Testis (tissue), 3 donors: ENCODE data around the gene ZDHHC19. TPM values are rescaled to one million over a fixed set of nuclear protein-coding genes. Genes with fewer than 3 reads are reported as not detected.

ENCODE experiments used
- DNase-seq: peaks from one replicate; pipeline ENCODE4 v3.0.0-alpha.2; 2019
- H3K27ac ChIP-seq, 2 donors: fragments of 200-600 bp; sonication (generic); one replicate each; pipeline ENCODE4 v1.5.1; 2019
- H3K27me3 ChIP-seq: fragments of 200-600 bp; sonication (generic); one replicate; pipeline ENCODE4 v1.5.1; 2019
- H3K36me3 ChIP-seq: fragments of 200-600 bp; sonication (generic); one replicate; pipeline ENCODE4 v1.5.1; 2017; ENCODE audit warnings: low read depth; ENCODE audit errors: missing control alignments
- H3K4me1 ChIP-seq: fragments of 200-600 bp; sonication (generic); one replicate; pipeline ENCODE4 v1.5.1; 2019
- H3K4me3 ChIP-seq, 2 donors: fragments of 200-600 bp; sonication (generic); one replicate each; pipeline ENCODE4 v1.5.1; 2017 to 2019
- H3K9me3 ChIP-seq: fragments of 200-600 bp; sonication (generic); one replicate; pipeline ENCODE4 v1.5.1; 2017
- POLR2A ChIP-seq: fragments of 450-650 bp; IDR thresholded peaks from one replicate; pipeline ENCODE4 v1.6.1; 2017; ENCODE audit warnings: antibody characterized with exemption, mild to moderate bottlenecking, moderate library complexity
- WGBS, 2 donors: methylation state at CpG; one replicate each; pipeline ENCODE4 v1.1.5; 2018; 5-methylcytosine and 5-hydroxymethylcytosine counted together
- intact Hi-C: fragments of 100-400 bp; cut with DNase I; formaldehyde crosslinking; loops from one replicate; pipeline ENCODE4 v1.15.1; 2023; ENCODE audit warnings: low total_unique reads
- polyA plus RNA-seq: library from polyadenylated mRNA; stranded (reverse); fragments of 350-450 nt; fragmentation: Illumina TruSeq; extraction: RNeasy Lipid Tissue Mini Kit (QIAGEN cat#74804); gene quantifications from one replicate; pipeline ENCODE4 v1.2.3, GENCODE V29; 2014; ENCODE audit warnings: low read depth, low replicate concordance; ENCODE audit not compliant: insufficient read depth
- total RNA-seq, 2 donors: library from RNA; depleted of rRNA; stranded (reverse); fragments of >200 nt; gene quantifications; one replicate each; pipeline ENCODE4 v1.2.3, GENCODE V29; 2016
- TF ChIP-seq, protein P1 (sequence below), 3 experiments: fragments of 450-650 bp in 2 of 3; fragments of 200-600 bp in 1 of 3; sonication (generic) in 1 of 3; IDR thresholded peaks; one replicate each; pipeline ENCODE4 v1.5.1; 2016 to 2019; ENCODE audit warnings: antibody characterized with exemption in 3 of 3, mild to moderate bottlenecking in 2 of 3, moderate library complexity in 1 of 3

The ZDHHC19 gene
- total and polyA plus RNA-seq, 3 donors from 2014 or later, result 12.7 to 112 (median 55.0) TPM

DNA sequence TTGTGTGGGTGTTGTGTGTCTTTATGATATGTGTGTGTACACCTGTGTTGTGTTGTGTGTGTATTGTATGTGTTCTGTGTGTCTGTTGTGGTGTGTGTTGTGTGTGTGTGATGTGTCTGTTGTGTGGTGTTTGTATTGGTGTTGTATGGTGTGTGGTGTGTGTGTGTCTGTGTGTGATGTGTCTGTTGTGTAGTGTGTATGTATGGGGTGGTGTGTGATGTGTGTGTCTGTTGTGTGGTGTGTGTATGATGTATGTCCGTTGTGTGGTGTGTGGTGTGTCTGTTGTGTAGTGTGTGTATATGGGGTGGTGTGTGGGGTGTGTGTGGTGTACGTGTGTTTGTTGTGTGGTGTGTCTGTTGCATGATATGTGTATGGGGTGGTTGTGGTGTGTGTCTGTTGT, 46.6 kb downstream of the ZDHHC19 start:
- DNase-seq, result no peak
- H3K36me3 ChIP-seq, result no peaks in the 10 kb centered on the region
- no peaks in the 10 kb centered on the region for H3K9me3 ChIP-seq
- WGBS, 2 donors, result 85 to 94% methylated on average over 2 of the region's 2 CpGs
- no peak overlapping the region for H3K4me3 ChIP-seq
- no peak overlapping the region for H3K27ac ChIP-seq
- H3K27me3 ChIP-seq, result no peaks in the 10 kb centered on the region
- TF ChIP-seq POLR2A, result no peak
- TF ChIP-seq, protein P1, sequence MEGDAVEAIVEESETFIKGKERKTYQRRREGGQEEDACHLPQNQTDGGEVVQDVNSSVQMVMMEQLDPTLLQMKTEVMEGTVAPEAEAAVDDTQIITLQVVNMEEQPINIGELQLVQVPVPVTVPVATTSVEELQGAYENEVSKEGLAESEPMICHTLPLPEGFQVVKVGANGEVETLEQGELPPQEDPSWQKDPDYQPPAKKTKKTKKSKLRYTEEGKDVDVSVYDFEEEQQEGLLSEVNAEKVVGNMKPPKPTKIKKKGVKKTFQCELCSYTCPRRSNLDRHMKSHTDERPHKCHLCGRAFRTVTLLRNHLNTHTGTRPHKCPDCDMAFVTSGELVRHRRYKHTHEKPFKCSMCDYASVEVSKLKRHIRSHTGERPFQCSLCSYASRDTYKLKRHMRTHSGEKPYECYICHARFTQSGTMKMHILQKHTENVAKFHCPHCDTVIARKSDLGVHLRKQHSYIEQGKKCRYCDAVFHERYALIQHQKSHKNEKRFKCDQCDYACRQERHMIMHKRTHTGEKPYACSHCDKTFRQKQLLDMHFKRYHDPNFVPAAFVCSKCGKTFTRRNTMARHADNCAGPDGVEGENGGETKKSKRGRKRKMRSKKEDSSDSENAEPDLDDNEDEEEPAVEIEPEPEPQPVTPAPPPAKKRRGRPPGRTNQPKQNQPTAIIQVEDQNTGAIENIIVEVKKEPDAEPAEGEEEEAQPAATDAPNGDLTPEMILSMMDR (IDR thresholded peaks at IDR 0.05), result no peak
- intact Hi-C loops, result no loop called here
- peaks cover 6% of the 10 kb centered on the region for H3K4me1 ChIP-seq

DNA sequence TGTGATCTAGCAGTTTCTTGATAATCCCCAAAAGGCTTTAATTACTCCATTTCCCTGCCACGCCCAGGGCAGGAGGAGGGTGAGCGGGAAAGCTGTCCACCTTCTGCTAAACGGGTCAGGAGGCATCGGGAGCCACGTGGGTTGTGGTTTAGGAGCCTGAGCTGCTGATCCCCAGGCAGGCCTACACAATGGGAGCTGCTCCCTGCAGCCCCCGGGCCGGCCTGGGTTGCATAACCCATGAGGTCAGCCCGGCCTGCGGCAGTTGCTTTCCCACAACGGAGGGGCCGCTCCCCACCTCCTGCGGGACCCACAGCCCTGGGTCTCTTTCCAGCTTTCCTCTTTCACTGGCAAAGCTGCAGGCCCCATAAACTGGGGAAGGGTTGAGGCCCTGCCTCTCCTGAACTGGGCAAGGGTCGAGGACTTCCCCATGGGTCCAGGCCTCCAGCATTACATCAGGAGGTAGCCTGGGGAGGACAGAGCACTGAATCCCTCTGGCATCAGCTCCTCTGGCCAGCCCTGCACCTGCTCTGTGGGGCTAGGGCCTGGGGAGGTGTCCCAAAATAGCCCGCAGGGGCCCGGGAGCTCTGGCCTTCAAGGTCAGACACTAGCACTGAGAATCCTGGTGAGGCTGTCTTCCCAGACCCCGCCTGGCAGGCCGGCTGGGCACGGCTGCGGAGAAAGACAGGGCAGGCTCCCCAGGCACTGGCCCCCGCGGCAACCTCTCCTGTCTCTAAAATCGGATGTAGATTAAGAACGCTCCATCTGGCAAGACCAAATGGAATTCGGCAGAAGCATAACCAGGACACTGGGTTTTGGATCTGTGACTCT, 47.3 kb downstream of the ZDHHC19 start:
- WGBS, 2 donors, result 46 to 51% methylated on average over 12 to 24 of the region's 24 CpGs
- no peaks in the 10 kb centered on the region for H3K36me3 ChIP-seq
- no peak overlapping the region for H3K27ac ChIP-seq
- H3K4me1 ChIP-seq, result peaks cover 6% of the 10 kb centered on the region
- TF ChIP-seq POLR2A, result no peak
- TF ChIP-seq, protein P1 (IDR thresholded peaks at IDR 0.05), result no peak
- H3K27me3 ChIP-seq, result no peaks in the 10 kb centered on the region
- H3K9me3 ChIP-seq, result no peaks in the 10 kb centered on the region
- no peak overlapping the region for H3K4me3 ChIP-seq
- intact Hi-C loops, result no loop called here
- no peak for DNase-seq

DNA sequence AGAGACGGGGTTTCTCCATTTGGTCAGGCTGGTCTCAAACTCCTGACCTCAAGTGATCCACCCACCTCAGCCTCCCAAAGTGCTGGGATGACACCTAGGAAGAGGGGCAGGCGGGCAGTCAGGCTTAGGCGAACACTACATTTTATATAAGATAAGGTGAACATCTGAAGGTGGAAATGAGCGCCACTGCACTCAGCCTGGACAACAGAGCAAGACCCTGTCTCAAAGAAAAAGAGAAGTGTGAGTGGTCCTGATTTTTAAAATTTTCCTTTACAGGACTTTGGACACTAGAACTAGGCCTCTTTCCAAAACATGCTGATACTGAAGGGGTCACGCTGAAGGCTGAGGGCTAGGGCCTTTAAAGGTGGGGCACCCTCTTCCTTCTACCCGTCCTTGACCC, 48.0 kb downstream of the ZDHHC19 start:
- intact Hi-C loops, result no loop called here
- Histone ChIP-seq H3K27ac (no peak overlapping the region), H3K27me3 (no peaks in the 10 kb centered on the region), H3K9me3 (no peaks in the 10 kb centered on the region), H3K4me3 (no peak overlapping the region), H3K36me3 (no peaks in the 10 kb centered on the region), H3K4me1 (peaks cover 6% of the 10 kb centered on the region)
- WGBS, 2 donors, result 91 to 94% methylated on average over 6 of the region's 6 CpGs
- DNase-seq, result no peak
- TF ChIP-seq, protein P1 (IDR thresholded peaks at IDR 0.05), result no peak
- no peak for TF ChIP-seq POLR2A

DNA sequence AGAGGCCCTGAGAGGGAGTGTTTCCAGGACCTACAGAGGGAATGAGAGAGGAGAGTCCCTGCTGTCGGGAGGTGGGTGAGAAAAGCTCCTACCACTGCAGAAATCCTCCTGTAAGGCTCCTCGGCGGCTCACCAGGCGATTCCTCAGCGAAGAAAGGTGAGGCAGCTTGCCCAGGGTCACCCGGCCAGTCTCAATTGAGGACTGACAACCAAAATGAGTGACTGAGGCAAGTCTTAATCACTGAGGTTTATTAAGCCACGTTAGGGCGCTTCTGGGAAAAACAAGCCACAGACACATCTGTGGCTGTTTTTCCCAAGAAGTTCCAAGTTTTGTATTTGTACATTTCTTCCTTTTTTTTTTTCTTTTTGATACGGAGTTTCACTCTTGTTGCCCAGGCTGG, 48.5 kb downstream of the ZDHHC19 start:
- Histone ChIP-seq H3K27me3 (no peaks in the 10 kb centered on the region), H3K4me1 (peaks cover 6% of the 10 kb centered on the region), H3K27ac (no peak overlapping the region), H3K9me3 (no peaks in the 10 kb centered on the region), H3K4me3 (no peak overlapping the region), H3K36me3 (no peaks in the 10 kb centered on the region)
- intact Hi-C loops, result no loop called here
- no peak for TF ChIP-seq POLR2A
- TF ChIP-seq, protein P1 (IDR thresholded peaks at IDR 0.05), result no peak
- 89 to 90% methylated on average over 9 of the region's 9 CpGs for WGBS, 2 donors
- DNase-seq, result no peak
